ENCODE data around the gene PLAU. TPM values are rescaled to one million over a fixed set of nuclear protein-coding genes. Genes with fewer than 3 reads are reported as not detected.
A peak's percentile ranks its signal among the peaks of the same experiment; 100 is the strongest.

The PLAU gene
- total and polyA plus RNA-seq, 7 donors: 3.8 to 18.2 (median 7.6) TPM

DNA sequence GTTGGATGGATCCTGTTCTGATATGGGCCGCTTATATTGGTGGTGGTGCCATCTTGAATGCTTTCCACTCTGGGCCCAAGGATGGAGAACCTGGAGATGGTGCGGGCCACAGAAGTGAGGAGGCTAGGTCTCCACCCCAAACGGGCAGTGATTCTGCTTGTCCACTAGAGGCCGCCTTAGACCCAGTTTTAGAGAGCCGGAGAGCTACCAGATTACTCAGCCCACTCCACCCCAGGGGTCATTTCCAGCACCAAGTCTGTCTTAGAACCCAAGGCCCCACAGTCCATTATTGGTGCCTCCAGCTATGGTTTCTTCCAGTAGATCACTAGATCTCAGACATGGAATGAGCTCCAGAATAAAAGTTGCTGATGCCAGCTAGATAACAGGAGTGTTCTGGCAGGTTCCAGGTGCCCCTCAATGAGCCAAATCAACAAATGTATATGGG lies 24.8 kb upstream of the PLAU start:
- Histone ChIP-seq H3K36me3 (ENCODE audit: insufficient read depth in 1 of 2, low read depth in 1 of 2) (no peaks in the 10 kb centered on the region), H3K4me1 (peaks cover 28% of the 10 kb centered on the region), H3K9me3 (no peaks in the 10 kb centered on the region), H3K27me3 (ENCODE audit: insufficient read depth in 3 of 3, low read length in 2 of 3) (no peaks in the 10 kb centered on the region), H3K4me3 (no peak overlapping the region), H3K27ac (peak overlapping the region; percentile 96)
- intact Hi-C loops (cut with DNase I): loop anchor here (1.0 to 5.0 kb wide), 5 partner anchors 55 to 196 kb away; no protein-coding TSS in a partner anchor
- TF ChIP-seq, protein P1, sequence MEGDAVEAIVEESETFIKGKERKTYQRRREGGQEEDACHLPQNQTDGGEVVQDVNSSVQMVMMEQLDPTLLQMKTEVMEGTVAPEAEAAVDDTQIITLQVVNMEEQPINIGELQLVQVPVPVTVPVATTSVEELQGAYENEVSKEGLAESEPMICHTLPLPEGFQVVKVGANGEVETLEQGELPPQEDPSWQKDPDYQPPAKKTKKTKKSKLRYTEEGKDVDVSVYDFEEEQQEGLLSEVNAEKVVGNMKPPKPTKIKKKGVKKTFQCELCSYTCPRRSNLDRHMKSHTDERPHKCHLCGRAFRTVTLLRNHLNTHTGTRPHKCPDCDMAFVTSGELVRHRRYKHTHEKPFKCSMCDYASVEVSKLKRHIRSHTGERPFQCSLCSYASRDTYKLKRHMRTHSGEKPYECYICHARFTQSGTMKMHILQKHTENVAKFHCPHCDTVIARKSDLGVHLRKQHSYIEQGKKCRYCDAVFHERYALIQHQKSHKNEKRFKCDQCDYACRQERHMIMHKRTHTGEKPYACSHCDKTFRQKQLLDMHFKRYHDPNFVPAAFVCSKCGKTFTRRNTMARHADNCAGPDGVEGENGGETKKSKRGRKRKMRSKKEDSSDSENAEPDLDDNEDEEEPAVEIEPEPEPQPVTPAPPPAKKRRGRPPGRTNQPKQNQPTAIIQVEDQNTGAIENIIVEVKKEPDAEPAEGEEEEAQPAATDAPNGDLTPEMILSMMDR (IDR thresholded peaks at IDR 0.05): peak; percentile 83
- WGBS, 3 donors: 1 to 5% (median 4%) methylated on average over 5 of the region's 5 CpGs
- ATAC-seq (peak; percentile 60 to 77 (median 70)), DNase-seq (peak; percentile 66 to 78)

DNA sequence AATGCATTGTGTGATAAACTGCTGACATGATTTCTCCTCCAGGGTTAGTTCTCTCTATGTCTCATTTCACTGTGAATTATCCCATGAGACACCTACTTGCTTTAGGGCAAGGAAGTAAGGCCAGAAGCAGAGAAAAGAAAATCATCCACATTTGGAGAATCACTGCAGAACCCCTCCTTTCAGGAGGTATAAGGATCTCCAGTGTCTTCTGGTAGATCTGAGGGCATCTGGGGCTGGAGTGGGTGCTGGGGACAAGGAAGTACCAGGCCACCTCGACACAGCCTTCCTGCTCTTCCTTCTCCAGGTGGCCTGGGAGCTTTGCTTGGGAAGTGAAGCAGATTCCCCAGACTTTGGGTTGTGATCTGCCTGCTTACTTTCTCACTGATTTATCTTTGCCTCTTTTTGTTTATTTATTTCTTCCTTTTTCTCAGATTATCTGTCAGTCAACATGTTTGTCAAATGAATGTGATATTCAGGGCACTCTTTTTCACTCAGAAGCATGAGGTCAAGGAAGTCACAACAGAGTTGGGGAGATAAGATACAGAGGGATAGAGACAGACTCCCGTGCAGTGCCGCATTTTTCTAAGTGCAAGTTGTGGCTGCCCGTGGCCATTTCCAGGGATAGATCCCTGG lies 24.2 kb upstream of the PLAU start:
- DNase-seq (no peak), ATAC-seq (no peak)
- Histone ChIP-seq H3K4me1 (peaks cover 28% of the 10 kb centered on the region), H3K4me3 (peak overlapping the region; percentile 34), H3K27me3 (ENCODE audit: insufficient read depth in 3 of 3, low read length in 2 of 3) (no peaks in the 10 kb centered on the region), H3K27ac (peak overlapping the region; percentile 96), H3K36me3 (ENCODE audit: insufficient read depth in 1 of 2, low read depth in 1 of 2) (no peaks in the 10 kb centered on the region), H3K9me3 (no peaks in the 10 kb centered on the region)
- TF ChIP-seq, protein P1 (IDR thresholded peaks at IDR 0.05): no peak
- WGBS, 3 donors: 6 to 13% (median 7%) methylated on average over 4 of the region's 4 CpGs
- intact Hi-C loops (cut with DNase I): loop anchor here (1.0 to 5.0 kb wide), 6 partner anchors 54 to 196 kb away; no protein-coding TSS in a partner anchor

DNA sequence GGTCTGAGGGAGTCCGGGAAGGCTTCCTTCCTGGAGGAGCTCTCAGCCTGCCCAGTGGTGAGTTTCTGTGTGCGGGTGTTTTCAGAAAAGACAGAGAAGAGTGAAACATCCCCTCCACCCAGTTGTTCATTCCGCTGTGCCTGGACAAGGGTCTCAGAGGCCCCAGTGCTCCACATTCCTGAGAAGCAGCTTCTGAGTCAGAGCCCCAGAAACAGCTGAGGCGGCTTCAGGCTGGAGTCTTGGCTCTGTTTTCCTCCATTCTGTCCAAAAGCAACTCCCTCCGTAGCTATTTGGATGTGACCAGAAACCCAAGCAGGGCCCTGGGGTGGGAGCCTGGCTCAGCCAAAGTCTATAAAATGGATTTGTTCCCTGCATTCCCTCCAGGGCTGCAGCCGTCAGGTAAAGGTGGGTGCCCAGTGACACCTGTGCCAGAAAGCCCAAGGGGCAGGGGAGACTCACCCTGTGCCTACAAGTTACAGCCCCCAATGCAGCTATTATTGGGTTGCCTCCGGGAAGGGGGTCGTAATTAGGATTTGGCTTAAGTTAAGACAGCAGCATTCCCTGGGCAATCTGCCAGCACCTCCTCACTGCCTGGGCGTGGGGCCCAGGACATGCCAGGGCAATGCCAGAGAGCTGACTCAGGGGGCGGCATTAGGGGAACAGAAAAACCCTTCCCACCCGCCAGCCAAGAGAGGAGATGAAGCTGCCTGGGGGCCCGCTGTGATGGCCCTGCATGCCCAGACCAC lies 23.5 kb upstream of the PLAU start:
- peaks cover 28% of the 10 kb centered on the region for H3K4me1 ChIP-seq
- DNase-seq: peak; percentile 83 to 93
- 10 to 11% (median 11%) methylated on average over 12 of the region's 12 CpGs for WGBS, 3 donors
- H3K9me3 ChIP-seq: no peaks in the 10 kb centered on the region
- ATAC-seq: peak; percentile 75 to 85 (median 82)
- H3K4me3 ChIP-seq: peak overlapping the region; percentile 34
- H3K36me3 ChIP-seq (ENCODE audit: insufficient read depth in 1 of 2, low read depth in 1 of 2): no peaks in the 10 kb centered on the region
- H3K27me3 ChIP-seq (ENCODE audit: insufficient read depth in 3 of 3, low read length in 2 of 3): no peaks in the 10 kb centered on the region
- intact Hi-C loops (cut with DNase I): loop anchor here (1.0 to 5.0 kb wide), 5 partner anchors 53 to 195 kb away; no protein-coding TSS in a partner anchor
- TF ChIP-seq, protein P1 (IDR thresholded peaks at IDR 0.05): no peak
- peak overlapping the region; percentile 96 for H3K27ac ChIP-seq

DNA sequence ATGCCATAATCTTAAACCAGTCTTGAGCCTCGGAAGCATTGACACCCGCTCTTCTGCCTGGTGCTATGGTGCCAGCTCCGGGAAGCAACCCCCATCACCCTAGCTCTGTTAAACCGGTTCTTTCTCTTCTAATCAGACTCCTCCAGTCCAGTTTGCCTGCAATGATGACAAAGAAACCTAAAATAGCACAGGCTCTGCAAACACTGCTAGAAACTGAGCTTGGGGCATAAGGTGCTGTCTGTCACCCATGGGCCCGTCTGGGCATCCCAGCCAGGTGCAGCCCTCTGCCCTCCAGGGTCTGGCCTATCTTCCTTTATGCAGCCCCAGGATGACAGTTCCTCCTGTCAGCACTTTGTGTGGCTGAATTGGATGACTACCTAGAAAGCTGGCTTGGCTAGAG lies 22.4 kb upstream of the PLAU start:
- H3K36me3 ChIP-seq (ENCODE audit: insufficient read depth in 1 of 2, low read depth in 1 of 2): no peaks in the 10 kb centered on the region
- ATAC-seq: peak; percentile 76 to 80 (median 80)
- intact Hi-C loops (cut with DNase I): loop anchor here (5.0 kb wide), 3 partner anchors 69 to 194 kb away; no protein-coding TSS in a partner anchor
- peak overlapping the region; percentile 96 for H3K27ac ChIP-seq
- H3K4me1 ChIP-seq: peaks cover 28% of the 10 kb centered on the region
- H3K9me3 ChIP-seq: no peaks in the 10 kb centered on the region
- TF ChIP-seq, protein P1 (IDR thresholded peaks at IDR 0.05): no peak
- no peaks in the 10 kb centered on the region for H3K27me3 ChIP-seq (ENCODE audit: insufficient read depth in 3 of 3, low read length in 2 of 3)
- peak; percentile 42 to 75 for DNase-seq
- WGBS, 3 donors: 20 to 36% (median 34%) methylated on average over 5 of the region's 5 CpGs
- H3K4me3 ChIP-seq: no peak overlapping the region

All from psoas muscle (tissue), 8 donors.